Measurements from ENCODE around the gene SAMD4B.

DNA sequence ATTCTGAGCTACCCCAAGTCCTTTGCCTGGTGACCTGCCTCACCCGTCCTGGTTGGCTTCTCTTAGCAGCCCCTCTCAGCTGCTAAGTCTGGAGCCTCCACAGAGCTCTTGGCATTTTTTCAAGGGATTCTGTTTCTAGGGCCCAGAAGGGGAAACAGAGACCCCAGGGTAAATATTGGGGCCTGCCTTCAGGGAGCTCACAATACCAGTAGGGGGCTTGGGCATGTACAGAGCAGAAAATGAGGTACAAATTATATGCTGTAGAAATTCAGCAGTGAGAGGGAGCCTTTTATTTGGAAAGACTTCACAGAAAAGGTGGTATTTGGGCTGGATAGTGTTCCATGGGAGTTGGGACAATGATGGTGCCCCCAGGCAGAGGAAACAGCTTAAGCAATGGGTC, 3.7 kb downstream of the SAMD4B start:
- TF ChIP-seq POLR2AphosphoS5 (IDR thresholded peaks at IDR 0.05; ENCODE audit: borderline replicate concordance, low read depth, low read length) = no peak
- no peak for TF ChIP-seq EZH2 (IDR thresholded peaks at IDR 0.05)
- TF ChIP-seq FOXP2 (optimal IDR thresholded peaks at IDR 0.05; ENCODE audit: control extremely low read depth, extremely low read length, insufficient read depth) = no peak
